SK-N-SH (cell line): ENCODE data around the gene RNF144B. TPM values are rescaled to one million over a fixed set of nuclear protein-coding genes. Genes with fewer than 3 reads are reported as not detected.

Source experiments
- CTCF ChIA-PET: fragments of 300-600, 350-600 bp; formaldehyde crosslinking; extraction: SDS; loops from one replicate; lab custom pipeline; 2021; lab: Yijun Ruan, JAX
- POLR2A ChIA-PET: fragments of 350-600 bp; sonication (Branson Sonifier 250); formaldehyde crosslinking; extraction: SDS; loops from one replicate; lab custom pipeline; 2020; ENCODE audit warnings: antibody characterized with exemption, inconsistent platforms; lab: Yijun Ruan, JAX
- DNase-seq: peaks from one replicate; pipeline ENCODE4 v3.0.0; 2012
- H2AFZ ChIP-seq: fragments of 200-600 bp; sonication (generic); 2 replicates; pipeline ENCODE4 v1.8.1; 2016; ENCODE audit warnings: antibody characterized with exemption, mild to moderate bottlenecking, low read depth
- H3F3A ChIP-seq: fragments of 200-600 bp; sonication (generic); replicated peaks from 2 replicates; pipeline ENCODE3; 2016; ENCODE audit warnings: antibody characterized with exemption, mild to moderate bottlenecking; ENCODE audit not compliant: insufficient read depth
- H3K27ac ChIP-seq, 2 experiments: fragments of 200-500 bp in 1 of 2; fragments of 200-600 bp in 1 of 2; sonication (Bioruptor generic) in 1 of 2; sonication (generic), shearing (Covaris generic) in 1 of 2; 2 replicates each; pipeline versions ENCODE4 v1.5.1 to v1.6.1; 2014 to 2016; ENCODE audit warnings: low read depth in 2 of 2, inconsistent platforms in 1 of 2, low read length in 1 of 2, mild to moderate bottlenecking in 1 of 2, mixed read lengths in 1 of 2
- H3K27me3 ChIP-seq: fragments of 200-600 bp; sonication (generic), shearing (Covaris generic); 2 replicates; pipeline ENCODE4 v1.6.1; 2016; ENCODE audit warnings: mixed run types; ENCODE audit not compliant: insufficient read depth
- H3K36me3 ChIP-seq, 2 experiments: fragments of 200-500 bp in 1 of 2; fragments of 200-600 bp in 1 of 2; sonication (Bioruptor generic) in 1 of 2; sonication (generic) in 1 of 2; replicated peaks in 1 of 2; 2 replicates each; pipeline versions ENCODE3 to v1.5.1; 2014 to 2016; ENCODE audit warnings: low read length in 1 of 2, mild to moderate bottlenecking in 1 of 2; ENCODE audit not compliant: insufficient read depth in 2 of 2, control insufficient read depth in 1 of 2
- H3K4me1 ChIP-seq, 2 experiments: fragments of 200-500 bp in 1 of 2; fragments of 200-600 bp in 1 of 2; sonication (Bioruptor generic) in 1 of 2; sonication (generic), shearing (Covaris generic) in 1 of 2; 2 replicates each; pipeline versions ENCODE4 v1.5.1 to v1.6.1; 2014 to 2016; ENCODE audit warnings: low read depth in 1 of 2, low read length in 1 of 2, mixed run types in 1 of 2; ENCODE audit not compliant: insufficient read depth in 2 of 2, control insufficient read depth in 1 of 2
- H3K4me2 ChIP-seq: fragments of 200-600 bp; sonication (generic), shearing (Covaris generic); 2 replicates; pipeline ENCODE4 v1.6.1; 2017; ENCODE audit warnings: mixed run types
- H3K4me3 ChIP-seq, 2 experiments: fragments of 200-500 bp in 1 of 2; fragments of 200-600 bp in 1 of 2; sonication (Bioruptor generic) in 1 of 2; sonication (generic), shearing (Covaris generic) in 1 of 2; 2 replicates each; pipeline versions ENCODE4 v1.5.1 to v1.8.1; 2014 to 2016; ENCODE audit warnings: low read depth in 2 of 2, inconsistent platforms in 1 of 2, low read length in 1 of 2, mild to moderate bottlenecking in 1 of 2, mixed read lengths in 1 of 2, moderate library complexity in 1 of 2
- H3K79me2 ChIP-seq: fragments of 200-600 bp; sonication (generic); 2 replicates; pipeline ENCODE4 v1.8.1; 2017; ENCODE audit warnings: mild to moderate bottlenecking; ENCODE audit not compliant: insufficient read depth
- H3K9ac ChIP-seq: fragments of 200-600 bp; sonication (generic); 2 replicates; pipeline ENCODE4 v1.6.1; 2017; ENCODE audit warnings: mixed run types
- H3K9me2 ChIP-seq: fragments of 200-600 bp; sonication (generic); 2 replicates; pipeline ENCODE4 v1.6.1; 2017; ENCODE audit warnings: mixed run types
- H3K9me3 ChIP-seq: fragments of 200-600 bp; sonication (generic); 2 replicates; pipeline ENCODE4 v1.6.1; 2017; ENCODE audit warnings: mixed run types, mild to moderate bottlenecking, moderate library complexity
- H4K20me1 ChIP-seq: fragments of 200-600 bp; sonication (generic); 2 replicates; pipeline ENCODE4 v1.6.1; 2017; ENCODE audit warnings: mild to moderate bottlenecking, mixed run types; ENCODE audit not compliant: insufficient read depth
- EP300 ChIP-seq, 2 experiments: IDR thresholded peaks; 2 replicates each; pipeline versions ENCODE4 v1.4.0 to v1.6.1; 2012; ENCODE audit warnings: borderline replicate concordance in 1 of 2, low read depth in 1 of 2, low read length in 1 of 2
- FOSL2 ChIP-seq: IDR thresholded peaks from 2 replicates; pipeline ENCODE4 v1.4.0; 2012; ENCODE audit warnings: low read depth, mild to moderate bottlenecking, moderate library complexity, borderline replicate concordance
- FOXM1 ChIP-seq: IDR thresholded peaks from 2 replicates; pipeline ENCODE4 v1.4.0; 2012; ENCODE audit warnings: low read depth, mild to moderate bottlenecking
- MXI1 ChIP-seq: IDR thresholded peaks from 2 replicates; pipeline ENCODE4 v1.6.1; 2012; ENCODE audit warnings: mild to moderate bottlenecking, low read depth, low read length, improper control_type of control experiment
- NFIC ChIP-seq: IDR thresholded peaks from 2 replicates; pipeline ENCODE4 v1.4.0; 2012; ENCODE audit warnings: borderline replicate concordance
- POLR2AphosphoS5 ChIP-seq: IDR thresholded peaks from 2 replicates; pipeline ENCODE4 v1.6.1; 2012; ENCODE audit warnings: low read depth, low read length
- RCOR1 ChIP-seq: fragments of 150-350 bp; IDR thresholded peaks from 2 replicates; pipeline ENCODE4 v1.6.1; 2017; ENCODE audit warnings: antibody characterized with exemption, low read length
- SIN3A ChIP-seq: IDR thresholded peaks from 2 replicates; pipeline ENCODE4 v1.6.1; 2012; ENCODE audit warnings: low read depth, mild to moderate bottlenecking, low read length, moderate library complexity, borderline replicate concordance
- TCF12 ChIP-seq: IDR thresholded peaks from 2 replicates; pipeline ENCODE4 v1.4.0; 2012
- TEAD4 ChIP-seq: IDR thresholded peaks from 2 replicates; pipeline ENCODE4 v1.4.0; 2012; ENCODE audit warnings: mild to moderate bottlenecking, borderline replicate concordance; ENCODE audit not compliant: insufficient read depth
- YY1 ChIP-seq: IDR thresholded peaks from 2 replicates; pipeline ENCODE4 v1.4.0; 2012; ENCODE audit warnings: low read depth, mild to moderate bottlenecking
- WGBS: methylation state at CpG from one replicate; pipeline ENCODE4 v1.1.6; 2017; ENCODE audit warnings: low lambda C conversion rate; 5-methylcytosine and 5-hydroxymethylcytosine counted together
- polyA plus RNA-seq, 3 experiments: library from polyadenylated mRNA; depleted of rRNA; stranded (reverse); fragments of >200 nt; gene quantifications; 2 replicates each; pipeline ENCODE4 v1.2.3, GENCODE V29; 2012
- TF ChIP-seq, protein P1 (sequence below): IDR thresholded peaks from 2 replicates; pipeline ENCODE4 v1.4.0; 2012; ENCODE audit warnings: low read depth, borderline replicate concordance
- TF ChIP-seq, protein P2 (sequence below): IDR thresholded peaks from 2 replicates; pipeline ENCODE4; 2012
- TF ChIP-seq, protein P3 (sequence below): fragments of 200-600 bp; sonication (generic); IDR thresholded peaks from 2 replicates; pipeline ENCODE4 v1.6.1; 2017; ENCODE audit warnings: antibody characterized with exemption, mild to moderate bottlenecking, moderate library complexity
- TF ChIP-seq, protein P4 (sequence below): IDR thresholded peaks from 2 replicates; pipeline ENCODE4 v1.4.0; 2012; ENCODE audit warnings: low read depth, borderline replicate concordance
- TF ChIP-seq, protein P5 (sequence below): IDR thresholded peaks from 2 replicates; pipeline ENCODE4 v1.6.1; 2012; ENCODE audit warnings: mild to moderate bottlenecking, low read depth, low read length, moderate library complexity

RNF144B gene
- polyA plus RNA-seq, 1 of the 3 experiments (the other 2 are of a cell fraction) = 1.2 TPM

DNA sequence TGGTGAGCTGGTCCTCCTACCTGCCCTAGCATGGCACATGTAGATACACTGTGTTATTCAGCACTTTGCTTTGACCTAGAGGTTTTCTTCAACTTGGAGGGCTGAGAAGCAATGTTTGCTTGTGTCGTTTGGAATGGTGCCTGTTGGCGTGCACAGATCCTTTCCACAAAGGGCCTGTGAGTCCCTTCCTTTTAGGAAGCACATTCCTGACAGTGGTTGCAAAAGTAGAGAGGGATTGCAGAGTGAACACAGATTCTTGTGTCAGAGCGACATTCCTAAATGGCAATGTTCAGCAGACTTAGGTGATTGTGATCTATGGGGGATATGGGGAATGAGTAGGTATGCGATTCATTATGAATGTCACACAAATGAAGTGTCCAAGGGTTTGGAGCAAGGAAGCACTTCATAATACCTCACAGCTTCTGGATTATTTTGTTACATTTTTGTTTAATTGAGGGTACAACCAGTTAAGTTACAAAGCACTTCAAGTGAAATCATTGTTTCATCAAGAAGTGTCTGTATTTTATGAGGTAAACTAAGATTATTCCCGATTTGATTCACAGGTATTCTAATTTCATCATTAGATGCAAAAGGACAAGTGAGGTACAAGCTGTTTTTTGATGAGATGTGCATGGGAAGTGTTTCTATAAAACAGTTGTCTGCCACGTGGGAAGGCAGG lies 713 bp upstream of the RNF144B start:
- H3K27ac ChIP-seq = no peak overlapping the region; a peak in 1 of 4 replicates
- H3K4me1 ChIP-seq = peaks cover 5 to 6% of the 10 kb centered on the region in 2 experiments; a peak in 2 of 4 replicates
- CTCF ChIA-PET = interaction anchor here (1.2 to 2.0 kb wide), 2 partner anchors 22 to 117 kb away, joined by 3 to 5 read pairs; no protein-coding TSS in a partner anchor
- H3K4me3 ChIP-seq = peak overlapping the region; percentile 67 to 73; a peak in 3 of 4 replicates
- H2AFZ ChIP-seq = peak overlapping the region; percentile 83
- H3K79me2 ChIP-seq = no peaks in the 10 kb centered on the region
- POLR2A ChIA-PET = no interaction called here
- H3K9me3 ChIP-seq = no peaks in the 10 kb centered on the region
- no peaks in the 10 kb centered on the region for H3K36me3 ChIP-seq
- no peak overlapping the region; the same call in 1 of the 2 replicates for H3K9ac ChIP-seq
- WGBS = 69% methylated on average over 6 of the region's 6 CpGs
- no peak for DNase-seq
- no peaks in the 10 kb centered on the region for H3K27me3 ChIP-seq
- peak overlapping the region; percentile 82 for H3K4me2 ChIP-seq
- H3F3A ChIP-seq = peaks cover 13% of the 10 kb centered on the region
- no peak for TF ChIP-seq SIN3A
- TF ChIP-seq YY1 = no peak
- TF ChIP-seq NFIC = no peak
- no peak for TF ChIP-seq TEAD4
- no peak for TF ChIP-seq POLR2AphosphoS5
- TF ChIP-seq, protein P1, sequence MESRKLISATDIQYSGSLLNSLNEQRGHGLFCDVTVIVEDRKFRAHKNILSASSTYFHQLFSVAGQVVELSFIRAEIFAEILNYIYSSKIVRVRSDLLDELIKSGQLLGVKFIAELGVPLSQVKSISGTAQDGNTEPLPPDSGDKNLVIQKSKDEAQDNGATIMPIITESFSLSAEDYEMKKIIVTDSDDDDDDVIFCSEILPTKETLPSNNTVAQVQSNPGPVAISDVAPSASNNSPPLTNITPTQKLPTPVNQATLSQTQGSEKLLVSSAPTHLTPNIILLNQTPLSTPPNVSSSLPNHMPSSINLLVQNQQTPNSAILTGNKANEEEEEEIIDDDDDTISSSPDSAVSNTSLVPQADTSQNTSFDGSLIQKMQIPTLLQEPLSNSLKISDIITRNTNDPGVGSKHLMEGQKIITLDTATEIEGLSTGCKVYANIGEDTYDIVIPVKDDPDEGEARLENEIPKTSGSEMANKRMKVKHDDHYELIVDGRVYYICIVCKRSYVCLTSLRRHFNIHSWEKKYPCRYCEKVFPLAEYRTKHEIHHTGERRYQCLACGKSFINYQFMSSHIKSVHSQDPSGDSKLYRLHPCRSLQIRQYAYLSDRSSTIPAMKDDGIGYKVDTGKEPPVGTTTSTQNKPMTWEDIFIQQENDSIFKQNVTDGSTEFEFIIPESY = no peak
- TF ChIP-seq RCOR1 = no peak
- TF ChIP-seq, protein P2, sequence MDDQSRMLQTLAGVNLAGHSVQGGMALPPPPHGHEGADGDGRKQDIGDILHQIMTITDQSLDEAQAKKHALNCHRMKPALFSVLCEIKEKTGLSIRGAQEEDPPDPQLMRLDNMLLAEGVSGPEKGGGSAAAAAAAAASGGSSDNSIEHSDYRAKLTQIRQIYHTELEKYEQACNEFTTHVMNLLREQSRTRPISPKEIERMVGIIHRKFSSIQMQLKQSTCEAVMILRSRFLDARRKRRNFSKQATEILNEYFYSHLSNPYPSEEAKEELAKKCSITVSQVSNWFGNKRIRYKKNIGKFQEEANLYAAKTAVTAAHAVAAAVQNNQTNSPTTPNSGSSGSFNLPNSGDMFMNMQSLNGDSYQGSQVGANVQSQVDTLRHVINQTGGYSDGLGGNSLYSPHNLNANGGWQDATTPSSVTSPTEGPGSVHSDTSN = no peak
- TF ChIP-seq, protein P3, sequence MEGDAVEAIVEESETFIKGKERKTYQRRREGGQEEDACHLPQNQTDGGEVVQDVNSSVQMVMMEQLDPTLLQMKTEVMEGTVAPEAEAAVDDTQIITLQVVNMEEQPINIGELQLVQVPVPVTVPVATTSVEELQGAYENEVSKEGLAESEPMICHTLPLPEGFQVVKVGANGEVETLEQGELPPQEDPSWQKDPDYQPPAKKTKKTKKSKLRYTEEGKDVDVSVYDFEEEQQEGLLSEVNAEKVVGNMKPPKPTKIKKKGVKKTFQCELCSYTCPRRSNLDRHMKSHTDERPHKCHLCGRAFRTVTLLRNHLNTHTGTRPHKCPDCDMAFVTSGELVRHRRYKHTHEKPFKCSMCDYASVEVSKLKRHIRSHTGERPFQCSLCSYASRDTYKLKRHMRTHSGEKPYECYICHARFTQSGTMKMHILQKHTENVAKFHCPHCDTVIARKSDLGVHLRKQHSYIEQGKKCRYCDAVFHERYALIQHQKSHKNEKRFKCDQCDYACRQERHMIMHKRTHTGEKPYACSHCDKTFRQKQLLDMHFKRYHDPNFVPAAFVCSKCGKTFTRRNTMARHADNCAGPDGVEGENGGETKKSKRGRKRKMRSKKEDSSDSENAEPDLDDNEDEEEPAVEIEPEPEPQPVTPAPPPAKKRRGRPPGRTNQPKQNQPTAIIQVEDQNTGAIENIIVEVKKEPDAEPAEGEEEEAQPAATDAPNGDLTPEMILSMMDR = no peak
- TF ChIP-seq FOSL2 = no peak
- TF ChIP-seq, all 33 proteins: peak for 0
- Histone ChIP-seq H4K20me1 (no peaks in the 10 kb centered on the region), H3K9me2 (no peaks in the 10 kb centered on the region)

DNA sequence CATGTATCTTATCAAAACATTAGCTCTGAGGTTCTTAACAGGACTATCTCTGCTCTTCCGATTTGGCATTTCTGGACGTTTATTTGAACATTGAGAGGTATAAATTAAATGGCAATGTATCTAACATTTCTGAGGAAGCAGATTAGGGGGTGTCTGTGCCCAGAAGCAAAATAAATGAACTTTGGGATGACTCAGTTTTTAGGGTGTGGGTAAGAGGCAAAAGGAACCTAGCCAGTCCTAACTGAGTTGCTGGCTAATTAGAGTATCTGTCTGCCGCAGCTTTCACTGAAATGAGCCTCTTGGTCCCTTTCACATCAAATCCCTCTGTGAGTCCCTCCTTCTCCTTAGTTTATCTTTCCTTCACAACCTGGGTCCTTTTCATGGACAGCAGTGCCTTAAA lies 1.1 kb downstream of the RNF144B start:
- ChIA-PET CTCF (no interaction called here), POLR2A (no interaction called here)
- Histone ChIP-seq H3K36me3 (no peaks in the 10 kb centered on the region), H3K4me2 (peak overlapping the region; percentile 82), H2AFZ (peak overlapping the region; percentile 2; the same call in 1 of the 2 replicates), H3K9me3 (no peaks in the 10 kb centered on the region), H3K9me2 (no peaks in the 10 kb centered on the region), H3K4me3 (peak overlapping the region; percentile 67 to 73), H3K79me2 (no peaks in the 10 kb centered on the region), H4K20me1 (no peaks in the 10 kb centered on the region), H3K27me3 (no peaks in the 10 kb centered on the region), H3K9ac (peak overlapping the region; percentile 49), H3K4me1 (peaks cover 5 to 6% of the 10 kb centered on the region in 2 experiments; a peak in 2 of 4 replicates), H3F3A (peaks cover 13% of the 10 kb centered on the region), H3K27ac (peak overlapping the region; percentile 23 to 79; a peak in 2 of 4 replicates)
- 1% methylated on average over 3 of the region's 3 CpGs for WGBS
- DNase-seq = no peak
- TF ChIP-seq, protein P4, sequence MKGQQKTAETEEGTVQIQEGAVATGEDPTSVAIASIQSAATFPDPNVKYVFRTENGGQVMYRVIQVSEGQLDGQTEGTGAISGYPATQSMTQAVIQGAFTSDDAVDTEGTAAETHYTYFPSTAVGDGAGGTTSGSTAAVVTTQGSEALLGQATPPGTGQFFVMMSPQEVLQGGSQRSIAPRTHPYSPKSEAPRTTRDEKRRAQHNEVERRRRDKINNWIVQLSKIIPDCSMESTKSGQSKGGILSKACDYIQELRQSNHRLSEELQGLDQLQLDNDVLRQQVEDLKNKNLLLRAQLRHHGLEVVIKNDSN = no peak
- TF ChIP-seq TCF12 (no peak), EP300 (IDR thresholded peaks at IDR 0.05; ENCODE audit: borderline replicate concordance in 1 of 2, low read depth in 1 of 2, low read length in 1 of 2) (no peak), MXI1 (no peak), FOXM1 (no peak)
- TF ChIP-seq, protein P5, sequence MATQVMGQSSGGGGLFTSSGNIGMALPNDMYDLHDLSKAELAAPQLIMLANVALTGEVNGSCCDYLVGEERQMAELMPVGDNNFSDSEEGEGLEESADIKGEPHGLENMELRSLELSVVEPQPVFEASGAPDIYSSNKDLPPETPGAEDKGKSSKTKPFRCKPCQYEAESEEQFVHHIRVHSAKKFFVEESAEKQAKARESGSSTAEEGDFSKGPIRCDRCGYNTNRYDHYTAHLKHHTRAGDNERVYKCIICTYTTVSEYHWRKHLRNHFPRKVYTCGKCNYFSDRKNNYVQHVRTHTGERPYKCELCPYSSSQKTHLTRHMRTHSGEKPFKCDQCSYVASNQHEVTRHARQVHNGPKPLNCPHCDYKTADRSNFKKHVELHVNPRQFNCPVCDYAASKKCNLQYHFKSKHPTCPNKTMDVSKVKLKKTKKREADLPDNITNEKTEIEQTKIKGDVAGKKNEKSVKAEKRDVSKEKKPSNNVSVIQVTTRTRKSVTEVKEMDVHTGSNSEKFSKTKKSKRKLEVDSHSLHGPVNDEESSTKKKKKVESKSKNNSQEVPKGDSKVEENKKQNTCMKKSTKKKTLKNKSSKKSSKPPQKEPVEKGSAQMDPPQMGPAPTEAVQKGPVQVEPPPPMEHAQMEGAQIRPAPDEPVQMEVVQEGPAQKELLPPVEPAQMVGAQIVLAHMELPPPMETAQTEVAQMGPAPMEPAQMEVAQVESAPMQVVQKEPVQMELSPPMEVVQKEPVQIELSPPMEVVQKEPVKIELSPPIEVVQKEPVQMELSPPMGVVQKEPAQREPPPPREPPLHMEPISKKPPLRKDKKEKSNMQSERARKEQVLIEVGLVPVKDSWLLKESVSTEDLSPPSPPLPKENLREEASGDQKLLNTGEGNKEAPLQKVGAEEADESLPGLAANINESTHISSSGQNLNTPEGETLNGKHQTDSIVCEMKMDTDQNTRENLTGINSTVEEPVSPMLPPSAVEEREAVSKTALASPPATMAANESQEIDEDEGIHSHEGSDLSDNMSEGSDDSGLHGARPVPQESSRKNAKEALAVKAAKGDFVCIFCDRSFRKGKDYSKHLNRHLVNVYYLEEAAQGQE = no peak
- TF ChIP-seq, protein P2 = no peak
